DND-41 (cell line): Measurements from ENCODE around the gene COCH.

Experiments used
- EZH2 ChIP-seq: IDR thresholded peaks from 3 replicates; pipeline ENCODE4 v1.6.1; 2012; ENCODE audit warnings: borderline replicate concordance, low read depth, mild to moderate bottlenecking, moderate library complexity, low read length, inconsistent platforms; ENCODE audit not compliant: severe bottlenecking
- TF ChIP-seq, protein P1 (sequence below): IDR thresholded peaks from 2 replicates; pipeline ENCODE4 v1.5.1; 2012; ENCODE audit warnings: borderline replicate concordance, low read length, moderate library complexity, mild to moderate bottlenecking; ENCODE audit not compliant: poor library complexity, severe bottlenecking; ENCODE audit errors: extremely low read depth

DNA sequence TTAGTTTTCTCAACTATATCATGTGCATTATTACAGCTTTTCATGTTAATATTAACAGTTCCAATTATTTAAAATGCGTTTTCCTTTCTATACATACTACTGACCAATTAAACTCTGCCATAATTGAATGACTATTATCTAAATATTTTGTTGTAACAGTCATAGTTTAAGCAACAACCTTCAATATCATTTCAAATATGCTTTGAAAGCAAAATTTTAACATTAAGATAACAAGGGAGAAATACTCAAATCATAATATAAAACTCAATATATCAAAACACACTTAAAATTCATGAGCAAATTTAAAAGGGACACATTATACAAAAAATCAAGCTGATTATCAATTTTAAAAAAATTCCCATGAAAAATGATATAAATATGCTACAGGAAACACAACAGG lies 40.5 kb downstream of the COCH start:
- TF ChIP-seq, protein P1, sequence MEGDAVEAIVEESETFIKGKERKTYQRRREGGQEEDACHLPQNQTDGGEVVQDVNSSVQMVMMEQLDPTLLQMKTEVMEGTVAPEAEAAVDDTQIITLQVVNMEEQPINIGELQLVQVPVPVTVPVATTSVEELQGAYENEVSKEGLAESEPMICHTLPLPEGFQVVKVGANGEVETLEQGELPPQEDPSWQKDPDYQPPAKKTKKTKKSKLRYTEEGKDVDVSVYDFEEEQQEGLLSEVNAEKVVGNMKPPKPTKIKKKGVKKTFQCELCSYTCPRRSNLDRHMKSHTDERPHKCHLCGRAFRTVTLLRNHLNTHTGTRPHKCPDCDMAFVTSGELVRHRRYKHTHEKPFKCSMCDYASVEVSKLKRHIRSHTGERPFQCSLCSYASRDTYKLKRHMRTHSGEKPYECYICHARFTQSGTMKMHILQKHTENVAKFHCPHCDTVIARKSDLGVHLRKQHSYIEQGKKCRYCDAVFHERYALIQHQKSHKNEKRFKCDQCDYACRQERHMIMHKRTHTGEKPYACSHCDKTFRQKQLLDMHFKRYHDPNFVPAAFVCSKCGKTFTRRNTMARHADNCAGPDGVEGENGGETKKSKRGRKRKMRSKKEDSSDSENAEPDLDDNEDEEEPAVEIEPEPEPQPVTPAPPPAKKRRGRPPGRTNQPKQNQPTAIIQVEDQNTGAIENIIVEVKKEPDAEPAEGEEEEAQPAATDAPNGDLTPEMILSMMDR, result no peak
- TF ChIP-seq EZH2, result no peak
